GM18873 (cell line): ENCODE results near the gene UBLCP1.

Experiments
- ATAC-seq: cut with Tn5 transposase; IDR thresholded peaks from one replicate; pipeline ENCODE4 v1.9.1; 2021; ENCODE audit warnings: mild to moderate bottlenecking, moderate library complexity, moderate number of reproducible peaks; ENCODE audit not compliant: unreplicated experiment, low FRiP score

UBLCP1 gene

DNA sequence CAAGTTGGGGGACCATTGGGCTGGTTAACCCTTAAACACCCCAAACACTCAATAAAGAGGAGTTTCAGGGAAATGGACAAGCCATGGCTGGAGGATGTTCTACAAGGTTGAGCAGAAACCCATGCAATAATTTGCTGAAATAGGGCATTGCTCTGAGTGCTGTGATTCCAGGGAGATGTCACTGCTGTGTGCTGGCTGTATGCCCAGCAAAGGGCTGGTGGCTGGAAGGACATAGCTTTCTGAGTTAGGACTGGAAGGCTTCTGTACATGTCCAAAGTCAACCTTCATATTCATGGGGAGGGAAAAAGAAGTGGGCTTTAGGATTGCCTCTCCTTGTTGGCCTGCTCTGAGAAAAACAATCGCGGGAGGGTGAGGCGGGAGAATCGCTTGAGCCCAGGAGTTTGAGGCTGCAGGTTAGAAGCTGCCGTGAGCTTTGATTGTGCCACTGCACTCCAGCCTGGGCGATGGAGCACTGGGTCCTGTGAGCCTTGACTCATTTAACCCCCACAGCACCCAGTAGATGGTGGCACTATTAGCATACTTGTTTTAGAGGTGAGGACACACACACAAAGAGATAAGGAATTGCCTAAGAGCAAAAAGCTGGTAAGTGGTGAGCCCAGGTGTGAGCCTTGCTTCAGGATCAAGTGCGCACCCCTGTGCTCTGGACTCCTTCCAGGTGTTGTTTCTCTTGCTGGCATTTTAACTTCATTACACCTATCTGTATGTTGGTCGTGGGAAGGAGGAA is 46.8 kb downstream of the UBLCP1 start:
- ATAC-seq = no peak

DNA sequence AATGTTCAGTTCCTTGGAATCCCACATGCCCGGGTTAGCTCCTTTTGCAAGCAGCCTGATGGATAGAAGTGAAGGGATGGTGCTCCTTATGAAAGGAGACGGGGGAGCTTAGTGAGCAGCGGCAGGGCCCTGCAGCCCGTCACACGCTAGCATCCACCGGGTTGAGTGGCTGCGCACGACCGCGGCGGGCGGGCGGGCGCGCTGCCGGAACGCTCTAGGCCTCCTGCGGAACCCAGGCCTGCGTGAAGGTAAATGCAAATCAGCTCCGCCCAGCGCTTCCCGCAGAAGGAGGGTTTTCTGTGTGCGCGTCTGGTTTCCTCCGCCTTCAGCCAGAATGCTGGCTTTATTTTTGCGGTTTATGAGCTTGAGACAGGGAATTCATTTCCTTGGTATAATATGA is 47.4 kb downstream of the UBLCP1 start:
- ATAC-seq = no peak

DNA sequence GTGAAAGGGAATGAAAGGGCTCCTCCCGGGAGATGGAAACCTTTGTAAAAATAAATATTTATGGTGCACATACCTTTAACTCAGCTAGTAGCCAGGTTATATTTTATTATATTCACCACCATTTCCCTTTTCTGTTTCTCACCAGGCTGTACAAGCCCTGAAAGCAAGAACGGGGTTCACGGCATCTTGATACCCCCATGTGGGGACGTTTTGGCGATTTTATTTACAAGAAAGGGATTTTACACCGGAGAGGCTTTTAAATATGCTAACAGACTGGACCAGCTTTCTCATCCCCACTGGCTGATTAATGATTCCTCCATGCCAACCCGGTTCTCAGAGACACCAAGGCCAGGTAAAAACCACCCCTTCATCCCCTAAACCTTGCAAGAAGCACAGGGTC is 48.0 kb downstream of the UBLCP1 start:
- no peak for ATAC-seq

DNA sequence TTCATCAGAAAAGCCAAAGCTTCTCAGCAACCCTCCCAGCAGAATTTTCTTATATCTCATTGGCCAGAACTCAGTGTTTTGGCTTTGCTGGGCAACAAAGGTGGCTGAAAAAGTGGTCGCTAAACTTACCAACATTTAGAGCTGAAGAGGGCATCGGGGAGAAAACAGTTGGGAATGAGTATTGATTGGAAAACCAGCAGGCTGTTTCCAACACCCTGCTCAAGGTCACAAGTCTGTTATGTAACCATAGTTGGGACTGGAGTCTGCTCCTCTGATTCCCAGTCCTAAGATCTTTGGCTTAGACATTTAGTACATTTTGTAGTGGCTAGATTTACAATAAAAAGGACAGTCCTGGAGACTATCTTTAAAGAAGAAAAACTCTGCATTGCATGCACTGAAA is 50.1 kb downstream of the UBLCP1 start:
- ATAC-seq = no peak

DNA sequence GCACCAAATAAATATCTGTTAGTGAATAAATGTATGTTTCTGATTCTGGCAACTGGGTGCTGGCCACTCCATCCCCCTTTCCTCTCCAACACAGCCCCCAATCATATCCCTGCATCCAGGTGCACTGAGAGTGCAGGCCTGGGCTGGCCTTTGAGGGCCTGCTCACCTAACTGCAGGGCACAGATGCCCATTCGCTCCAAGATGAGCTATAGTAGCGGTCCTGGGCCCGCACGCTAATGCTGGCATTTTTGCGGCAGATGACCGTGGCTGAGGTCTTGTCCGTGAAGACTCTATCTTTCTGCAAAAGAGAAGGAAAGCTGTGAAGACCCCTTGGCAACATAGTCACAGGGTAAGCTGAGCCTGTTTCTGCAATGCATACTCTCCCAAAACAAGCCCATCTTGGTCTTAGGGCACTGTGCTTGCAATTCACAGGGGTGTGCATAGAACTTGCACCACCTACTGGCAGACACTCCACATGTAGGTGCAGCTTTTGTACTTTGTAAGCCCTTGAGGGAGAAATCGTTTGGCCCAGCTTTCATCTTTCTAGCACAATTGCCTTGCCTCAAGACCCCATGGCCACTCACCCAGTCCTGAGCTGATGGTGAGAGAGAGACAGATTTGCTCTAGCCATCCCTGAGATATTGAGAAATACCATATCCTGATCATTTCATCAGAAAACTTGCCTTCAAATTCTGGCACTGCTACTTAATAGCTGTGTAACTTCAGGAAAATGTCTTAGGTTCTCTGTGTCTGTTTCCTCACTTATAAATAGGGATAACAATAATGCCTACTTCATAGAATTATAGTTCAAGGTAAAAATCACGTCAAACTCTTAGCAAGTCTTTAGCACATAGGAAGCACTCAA is 53.7 kb downstream of the UBLCP1 start:
- ATAC-seq = no peak

DNA sequence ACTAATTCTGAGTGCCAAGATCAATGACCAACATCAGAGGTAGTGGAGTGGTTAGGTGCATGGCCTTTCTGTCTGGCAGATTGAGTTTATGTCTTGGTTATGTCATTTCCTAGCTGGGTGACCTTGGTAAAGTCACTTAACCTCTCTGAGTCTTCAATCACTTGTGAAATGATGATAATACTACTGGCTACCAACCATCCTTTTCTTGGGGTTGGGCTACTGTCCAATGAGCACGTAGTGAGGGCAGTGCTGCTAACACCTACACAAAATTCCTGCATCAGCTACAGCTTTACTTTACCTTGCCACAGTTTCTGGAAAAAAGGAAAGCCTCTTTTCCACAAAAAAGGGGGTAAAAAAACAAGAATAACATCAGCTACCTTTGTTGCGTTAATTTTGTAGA is 54.8 kb downstream of the UBLCP1 start:
- no peak for ATAC-seq

DNA sequence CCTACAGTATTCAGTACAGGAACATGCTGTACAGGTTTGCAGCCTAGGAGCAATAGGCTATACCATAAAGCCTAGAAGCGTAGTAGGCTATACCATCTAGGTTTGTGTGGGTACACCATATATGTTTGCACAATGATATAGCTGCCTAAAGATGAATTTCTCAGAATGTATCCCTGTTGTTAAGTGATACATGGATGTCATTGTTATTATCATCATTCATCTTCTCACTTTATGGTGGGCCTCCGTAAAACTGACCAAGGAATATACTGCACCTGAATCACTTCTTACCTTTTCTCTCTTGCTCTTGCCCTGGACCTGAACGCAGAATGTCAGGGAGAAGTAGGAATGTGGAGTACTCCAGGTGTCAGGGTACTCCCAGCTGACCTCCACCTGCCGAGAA is 55.4 kb downstream of the UBLCP1 start:
- no peak for ATAC-seq

DNA sequence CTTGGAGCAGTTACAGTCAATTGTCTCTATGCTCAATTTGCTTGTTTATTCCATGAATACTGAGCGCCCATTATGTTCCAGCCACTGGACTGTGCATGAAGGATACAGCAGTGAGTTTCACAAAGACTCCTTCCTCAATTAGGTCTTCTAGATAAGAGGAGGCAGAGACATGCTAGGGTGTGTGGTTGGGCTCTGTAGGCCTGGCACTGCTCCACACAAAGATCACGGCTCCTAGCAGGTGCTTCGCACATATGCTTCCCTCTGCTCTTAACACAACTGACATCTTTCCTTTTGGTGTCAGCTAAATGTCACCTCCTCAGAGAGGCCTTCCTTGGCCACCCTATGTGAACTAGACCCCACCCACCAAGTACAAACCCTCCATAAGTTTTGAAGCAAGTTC is 56.3 kb downstream of the UBLCP1 start:
- ATAC-seq = no peak

DNA sequence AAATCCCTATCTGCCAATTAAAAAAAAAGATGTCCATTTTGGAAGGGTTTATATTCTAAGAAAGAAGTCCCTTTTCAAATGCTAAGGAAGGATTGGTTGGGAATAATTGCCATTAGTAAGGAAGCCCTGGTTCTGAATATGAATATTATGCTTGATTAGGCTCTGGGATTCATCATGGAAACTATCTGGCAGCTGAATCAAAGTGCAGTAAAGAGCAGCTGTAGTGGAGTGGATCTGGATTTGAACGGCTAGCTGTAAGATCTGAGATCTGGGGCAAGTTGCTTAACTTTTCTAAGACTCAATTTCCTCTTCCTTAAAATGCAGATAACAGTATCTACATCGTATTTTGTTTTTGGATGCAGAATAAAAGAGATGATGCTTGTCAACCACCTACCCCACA is 56.7 kb downstream of the UBLCP1 start:
- no peak for ATAC-seq

DNA sequence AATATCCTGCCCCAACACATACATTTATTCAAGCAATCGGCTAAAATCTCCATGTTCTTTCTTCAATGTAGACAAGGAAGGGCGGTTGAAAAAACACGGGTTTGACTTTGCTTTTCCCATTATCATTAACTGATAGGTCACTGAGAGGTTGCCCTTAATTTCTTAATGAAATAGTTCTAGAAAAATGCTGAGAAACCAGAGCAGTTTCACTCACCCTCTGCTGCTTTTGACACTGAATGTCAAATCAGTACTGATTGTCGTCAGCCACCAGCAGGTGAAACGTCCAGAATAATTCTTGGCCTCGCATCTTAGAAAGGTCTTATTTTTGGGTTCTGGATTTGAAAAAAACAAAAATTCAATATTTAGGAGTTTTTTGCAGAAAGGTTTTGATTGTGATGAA is 59.1 kb downstream of the UBLCP1 start:
- ATAC-seq = no peak

DNA sequence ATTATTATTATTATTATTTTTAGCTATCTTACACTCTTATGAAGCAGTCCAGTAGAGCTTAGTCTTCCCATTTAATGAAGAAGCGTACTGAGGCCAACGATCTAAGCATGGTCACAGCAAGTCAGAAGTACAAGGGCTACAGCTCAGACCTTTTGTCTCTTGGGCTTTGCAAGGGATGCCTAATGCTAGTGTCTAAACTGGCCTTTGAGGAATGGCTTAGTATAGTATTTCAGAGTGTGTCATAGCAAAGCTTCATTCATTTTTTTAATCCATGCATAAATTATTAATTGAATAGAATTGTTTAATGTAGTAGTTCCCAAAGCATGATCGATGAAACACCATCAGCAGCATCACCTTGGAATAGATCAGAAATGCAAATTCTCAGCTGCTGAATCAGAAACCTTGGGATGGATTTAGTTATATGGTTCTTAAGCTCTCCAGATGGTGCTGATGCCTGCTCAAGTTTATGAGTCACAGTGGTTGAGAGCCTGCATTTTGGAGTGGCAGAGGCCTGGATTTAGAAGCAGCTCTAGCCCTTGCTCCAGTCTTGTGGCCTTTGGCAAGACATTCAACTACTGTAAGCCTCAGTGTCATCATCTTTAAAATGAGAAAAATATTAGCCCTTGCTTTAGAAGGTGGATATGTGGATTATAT is 61.1 kb downstream of the UBLCP1 start:
- no peak for ATAC-seq

DNA sequence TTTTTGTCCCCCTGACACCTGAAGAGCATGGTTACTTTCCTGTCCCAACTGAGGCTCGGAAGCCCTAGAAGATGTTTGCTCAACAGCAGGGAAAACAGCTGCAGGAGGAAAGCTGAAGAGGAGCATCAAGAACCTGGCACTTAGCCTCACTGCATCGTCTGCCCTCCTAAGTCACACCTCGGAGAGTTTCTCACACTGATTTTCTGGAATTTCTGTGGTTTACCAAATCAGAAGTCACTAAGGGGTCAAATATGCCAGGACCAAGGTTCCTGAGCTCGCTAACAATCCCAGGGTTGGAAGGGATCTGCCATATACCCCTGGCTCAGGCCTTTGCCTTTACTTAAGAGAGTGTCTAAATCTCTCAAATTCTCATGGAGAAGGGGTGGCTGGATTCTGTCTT is 61.9 kb downstream of the UBLCP1 start:
- no peak for ATAC-seq

DNA sequence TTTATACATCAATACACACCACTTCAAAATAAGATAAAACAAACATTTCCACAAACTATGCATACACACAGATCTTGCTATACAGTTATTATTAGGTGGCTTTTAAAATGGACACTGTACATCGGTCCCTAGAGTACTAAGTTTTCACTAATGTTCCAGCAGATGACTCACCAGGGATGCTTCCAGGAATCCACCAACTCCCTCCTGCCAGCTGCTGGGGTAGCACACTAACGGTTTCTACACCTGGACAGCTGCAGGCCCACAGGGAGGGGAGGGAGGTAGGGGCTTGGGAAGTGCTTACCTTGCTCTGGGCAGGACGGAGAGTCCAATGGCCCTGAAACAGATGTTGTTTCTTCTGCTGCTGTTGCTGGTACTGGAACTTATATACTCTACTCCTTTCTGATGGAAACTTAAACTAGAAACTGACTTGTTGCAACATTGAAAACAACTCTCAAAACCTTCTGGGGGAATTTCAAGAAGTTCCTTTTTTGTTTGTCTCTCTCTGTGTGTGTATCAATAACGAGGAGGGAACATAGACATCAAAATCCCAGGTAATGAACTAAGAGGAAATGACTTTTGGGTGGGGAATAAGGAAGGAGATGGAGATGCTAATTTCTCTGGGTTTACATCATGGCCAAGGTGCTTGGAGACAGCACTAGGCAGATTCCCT is 67.2 kb downstream of the UBLCP1 start, which contains the start of gene IL12B:
IL12B (minus strand) TSS at position 357 of the 670 bp plus-strand sequence. CDS start 3,705 bp downstream, outside the sequence.
- no peak for ATAC-seq

DNA sequence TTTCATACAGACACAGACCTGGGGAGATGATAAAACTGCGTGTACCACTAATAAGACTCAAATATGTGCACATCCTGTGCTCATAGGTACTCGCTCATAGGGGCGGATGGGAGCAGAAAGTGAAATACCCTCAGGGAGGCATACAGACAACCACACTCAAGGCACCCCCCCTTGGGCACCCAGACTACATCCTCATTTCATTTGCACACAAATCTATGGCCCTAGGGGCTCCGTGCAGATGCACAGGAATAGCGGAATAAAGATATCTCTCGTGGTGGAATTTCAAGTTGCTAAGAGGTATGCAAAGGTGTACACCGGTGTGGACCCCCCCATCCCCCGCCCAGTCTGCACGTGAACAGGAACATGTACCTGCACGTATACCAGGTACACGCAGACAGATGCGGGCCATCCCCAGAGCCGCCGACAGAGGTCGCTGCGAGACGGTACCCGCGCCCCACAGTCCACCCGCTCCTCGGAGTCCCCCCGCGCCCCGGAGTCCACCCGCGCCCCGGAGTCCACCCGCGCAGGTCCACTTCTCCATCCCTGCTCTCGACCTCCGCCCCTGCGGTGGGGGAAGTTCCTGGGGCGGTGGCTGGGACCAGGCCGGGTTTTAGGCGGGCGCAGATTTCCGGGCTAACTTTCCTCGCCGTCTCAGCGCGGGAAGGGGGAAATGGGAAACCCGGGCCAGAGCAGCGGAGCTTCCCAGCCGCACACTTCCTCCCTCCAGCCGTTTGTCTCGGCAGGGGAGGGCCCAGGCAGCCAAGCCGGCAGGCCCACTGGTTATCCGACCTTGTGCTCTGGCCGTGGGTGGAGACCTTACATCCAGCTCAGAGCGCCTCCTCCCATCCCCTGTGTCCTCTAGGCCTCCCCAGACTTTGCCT is 68.2 kb downstream of the UBLCP1 start:
- ATAC-seq = no peak

DNA sequence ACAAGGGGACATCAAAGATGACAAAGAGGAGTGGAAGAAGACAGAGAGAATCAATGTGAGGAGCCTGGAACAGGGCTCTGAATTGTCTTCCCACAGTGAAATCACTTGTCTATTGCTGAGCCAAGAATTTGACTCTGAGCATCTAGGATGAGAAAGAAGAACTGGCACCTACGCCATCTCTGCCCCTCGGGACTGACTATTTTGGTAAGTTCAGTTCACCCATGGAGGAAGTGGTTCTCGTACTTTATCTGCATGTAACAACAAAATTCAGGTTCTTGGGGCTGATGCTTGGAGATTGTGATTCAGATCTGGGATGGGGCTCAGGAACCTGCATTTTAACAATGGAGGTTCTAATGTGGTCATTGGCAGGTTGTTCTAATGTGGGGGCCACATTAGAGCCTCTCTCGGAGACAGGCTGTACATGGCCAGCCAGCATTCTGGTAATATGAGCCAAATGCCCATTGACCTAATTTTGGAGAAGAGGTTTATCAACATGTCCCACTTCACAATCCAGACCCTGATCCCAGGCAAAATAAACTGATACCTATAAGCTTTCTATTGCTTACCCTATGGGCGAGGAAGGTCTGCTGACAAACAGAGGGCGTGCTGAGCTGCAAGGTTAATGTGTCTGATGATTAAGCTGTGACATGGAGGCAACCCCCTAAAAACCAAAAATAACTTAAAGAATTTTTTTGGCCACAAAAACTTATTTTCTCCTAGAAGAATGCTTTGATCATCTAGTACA is 69.9 kb downstream of the UBLCP1 start:
- no peak for ATAC-seq

DNA sequence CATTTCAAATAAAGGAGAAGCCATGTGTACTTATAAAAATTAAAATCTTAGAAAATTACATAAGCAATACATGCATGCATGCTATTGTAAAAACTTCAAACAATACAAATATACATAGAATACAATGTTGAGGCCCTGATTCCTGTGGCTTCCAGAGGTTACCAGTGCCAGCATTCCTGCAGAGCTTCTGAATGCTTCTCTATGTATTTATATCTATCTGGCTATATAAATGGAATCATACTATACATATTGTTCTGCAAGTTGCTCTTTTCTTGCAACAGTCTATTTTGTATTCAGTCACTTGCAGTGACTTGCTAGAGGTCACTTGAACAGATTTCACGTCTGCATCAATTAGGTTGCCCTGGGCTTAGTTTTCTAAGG is 70.4 kb downstream of the UBLCP1 start:
- ATAC-seq = no peak
